GM12865 (cell line): Measurements from ENCODE around the gene CAMK2B.

Experiments
- DNase-seq: peaks from one replicate; pipeline ENCODE4 v3.0.0; 2010; ENCODE audit warnings: low read depth
- H3K4me3 ChIP-seq: 2 replicates; pipeline ENCODE4 v1.5.1; 2011; ENCODE audit warnings: mild to moderate bottlenecking, low read depth, low read length, control low read depth
- CTCF ChIP-seq: IDR thresholded peaks from 2 replicates; pipeline ENCODE4 v1.5.1; 2011; ENCODE audit warnings: low read length, control low read depth, low read depth, inconsistent platforms; ENCODE audit not compliant: insufficient read depth; ENCODE audit errors: missing control alignments

CAMK2B gene

GRCh38 chr7:44320141-44320540 lies 5.3 kb downstream of the CAMK2B start:
- H3K4me3 ChIP-seq = no peak overlapping the region
- TF ChIP-seq CTCF = no peak
- no peak for DNase-seq

- no peak for TF ChIP-seq CTCF
- H3K4me3 ChIP-seq = no peak overlapping the region
- no peak for DNase-seq
Measured at GRCh38 chr7:44318332-44318731, 7.1 kb downstream of the CAMK2B start.

- no peak for DNase-seq
- TF ChIP-seq CTCF = no peak
- no peak overlapping the region for H3K4me3 ChIP-seq
Measured at GRCh38 chr7:44315301-44315903, 10.0 kb downstream of the CAMK2B start.

GRCh38 chr7:44313621-44314031 lies 11.8 kb downstream of the CAMK2B start:
- H3K4me3 ChIP-seq = no peak overlapping the region
- TF ChIP-seq CTCF = no peak
- no peak for DNase-seq

GRCh38 chr7:44313016-44313415 lies 12.4 kb downstream of the CAMK2B start:
- TF ChIP-seq CTCF = no peak
- no peak overlapping the region for H3K4me3 ChIP-seq
- DNase-seq = no peak

GRCh38 chr7:44311561-44312495 lies 13.6 kb downstream of the CAMK2B start:
- H3K4me3 ChIP-seq = no peak overlapping the region
- DNase-seq = no peak
- no peak for TF ChIP-seq CTCF
